Measurements from ENCODE around the gene CDC14B.

GRCh38 chr9:96555567-96556386 is 63.9 kb downstream of the CDC14B start:
- no peak for TF ChIP-seq CTCF (IDR thresholded peaks at IDR 0.05; ENCODE audit: low read depth, low read length, poor library complexity, severe bottlenecking)
- no peak for TF ChIP-seq EZH2phosphoT487 (IDR thresholded peaks at IDR 0.05; ENCODE audit: borderline replicate concordance, low read length)
